Left lung (tissue), 10 donors: ENCODE measurements around the gene THAP3. TPM values are rescaled to one million over a fixed set of nuclear protein-coding genes. Genes with fewer than 3 reads are reported as not detected.

Experiments
- ATAC-seq: fragments of 200-7000 bp; cut with Tn5 transposase; one replicate; pipeline ENCODE4 v1.9.1; 2020; ENCODE audit warnings: moderate library complexity
- DNase-seq, 4 donors: peaks; one replicate each; pipeline ENCODE4 v3.0.0-alpha.2; 2013 to 2020
- H3K27ac ChIP-seq, 2 donors: fragments of 200-600 bp; sonication (generic) in 1 of 2; one replicate each; pipeline versions ENCODE4 v1.5.0 to v1.8.0; 2020 to 2021
- H3K27me3 ChIP-seq, 2 donors: fragments of 200-600 bp; sonication (generic) in 1 of 2; one replicate each; pipeline versions ENCODE4 v1.5.0 to v1.8.0; 2020 to 2021
- H3K36me3 ChIP-seq, 2 donors: fragments of 200-600 bp; sonication (generic) in 1 of 2; one replicate each; pipeline versions ENCODE4 v1.5.0 to v1.8.0; 2020 to 2021
- H3K4me1 ChIP-seq, 2 donors: fragments of 200-600 bp; one replicate each; pipeline ENCODE4 v1.8.0; 2021
- H3K4me3 ChIP-seq, 2 donors: fragments of 200-600 bp; sonication (generic) in 1 of 2; one replicate each; pipeline versions ENCODE4 v1.5.0 to v1.8.0; 2020 to 2021; ENCODE audit warnings: mild to moderate bottlenecking in 1 of 2
- H3K9me3 ChIP-seq, 2 donors: fragments of 200-600 bp; sonication (generic) in 1 of 2; one replicate each; pipeline versions ENCODE4 v1.5.0 to v1.8.0; 2020 to 2021
- CTCF ChIP-seq, 2 donors: fragments of 200-600 bp; sonication (generic) in 1 of 2; IDR thresholded peaks; one replicate each; pipeline versions ENCODE4 v1.5.0 to v1.8.0; 2021; ENCODE audit warnings: antibody characterized with exemption in 2 of 2
- intact Hi-C, 2 donors: fragments of 100-400 bp; cut with DNase I; formaldehyde crosslinking; loops; one replicate each; pipeline versions ENCODE4 v1.11.2 to v1.14.2; 2022
- polyA plus RNA-seq, 6 donors: library from polyadenylated mRNA; unstranded; fragments of 120-200 nt; gene quantifications; one replicate each; pipeline ENCODE4 v1.2.1, GENCODE V29; 2013; ENCODE audit not compliant: insufficient read length in 6 of 6
- total RNA-seq, 2 donors: library from RNA; stranded (reverse); fragmentation: NEBNext Ultra II Directional; extraction: Animal tissue kit (Norgen Biotek cat#: 25700); gene quantifications; one replicate each; pipeline ENCODE4 v1.2.1, GENCODE V29; 2021
- donor health status: DM: no; HTN: yes; CAD: no.
- donor health status: DM: no; HTN: no; CAD: no.

THAP3 gene
- total and polyA plus RNA-seq, 8 donors: 14.5 to 20.5 (median 17.1) TPM

GRCh38 chr1:6591644-6592043 is 33.0 kb upstream of the THAP3 start:
- no peak for TF ChIP-seq CTCF (IDR thresholded peaks at IDR 0.05)
- no peak for ATAC-seq
- intact Hi-C loops: no loop called here
- Histone ChIP-seq H3K4me1 (peaks cover 0 to 62% of the 10 kb centered on the region in 2 donors), H3K27me3 (no peaks in the 10 kb centered on the region), H3K27ac (no peak overlapping the region), H3K9me3 (no peaks in the 10 kb centered on the region), H3K4me3 (no peak overlapping the region), H3K36me3 (peaks cover 0 to 100% of the 10 kb centered on the region in 2 donors)
- no peak for DNase-seq

GRCh38 chr1:6592441-6592840 is 32.2 kb upstream of the THAP3 start:
- no peak overlapping the region for H3K4me3 ChIP-seq
- H3K27me3 ChIP-seq: no peaks in the 10 kb centered on the region
- intact Hi-C loops: no loop called here
- ATAC-seq: no peak
- no peaks in the 10 kb centered on the region for H3K9me3 ChIP-seq
- no peak for TF ChIP-seq CTCF (IDR thresholded peaks at IDR 0.05)
- peaks cover 0 to 62% of the 10 kb centered on the region in 2 donors for H3K4me1 ChIP-seq
- no peak for DNase-seq
- H3K36me3 ChIP-seq: peaks cover 0 to 100% of the 10 kb centered on the region in 2 donors
- no peak overlapping the region for H3K27ac ChIP-seq

- Histone ChIP-seq H3K9me3 (no peaks in the 10 kb centered on the region), H3K4me3 (no peak overlapping the region), H3K27ac (no peak overlapping the region), H3K4me1 (peaks cover 0 to 64% of the 10 kb centered on the region in 2 donors), H3K27me3 (no peaks in the 10 kb centered on the region), H3K36me3 (peaks cover 0 to 100% of the 10 kb centered on the region in 2 donors)
- intact Hi-C loops: no loop called here
- DNase-seq: peak in 1 of 4 donors; percentile 81
- no peak for ATAC-seq
- no peak for TF ChIP-seq CTCF (IDR thresholded peaks at IDR 0.05)
These were observed 31.6 kb upstream of the THAP3 start for GRCh38 chr1:6592865-6593593.

GRCh38 chr1:6593810-6594209 is 30.9 kb upstream of the THAP3 start:
- no peaks in the 10 kb centered on the region for H3K27me3 ChIP-seq
- ATAC-seq (no peak), DNase-seq (no peak)
- intact Hi-C loops: no loop called here
- TF ChIP-seq CTCF (IDR thresholded peaks at IDR 0.05): no peak
- H3K36me3 ChIP-seq: peaks cover 0 to 100% of the 10 kb centered on the region in 2 donors
- H3K27ac ChIP-seq: no peak overlapping the region
- no peak overlapping the region for H3K4me3 ChIP-seq
- no peaks in the 10 kb centered on the region for H3K9me3 ChIP-seq
- peaks cover 0 to 65% of the 10 kb centered on the region in 2 donors for H3K4me1 ChIP-seq

- no peak overlapping the region for H3K27ac ChIP-seq
- H3K36me3 ChIP-seq: peaks cover 0 to 92% of the 10 kb centered on the region in 2 donors
- TF ChIP-seq CTCF (IDR thresholded peaks at IDR 0.05): no peak
- H3K4me1 ChIP-seq: peaks cover 7 to 71% of the 10 kb centered on the region in 2 donors
- H3K27me3 ChIP-seq: no peaks in the 10 kb centered on the region
- intact Hi-C loops: no loop called here
- no peaks in the 10 kb centered on the region for H3K9me3 ChIP-seq
- no peak for ATAC-seq
- no peak for DNase-seq
- H3K4me3 ChIP-seq: no peak overlapping the region
These were observed 29.5 kb upstream of the THAP3 start for GRCh38 chr1:6594977-6595740.
